Astrocyte (in vitro differentiated cells and primary cell): Measurements from ENCODE around the gene PKP2.

Experiments used
- EZH2 ChIP-seq: IDR thresholded peaks from 2 replicates; pipeline ENCODE4 v1.6.1; 2012; ENCODE audit warnings: mild to moderate bottlenecking, low read length, inconsistent platforms; ENCODE audit not compliant: insufficient read depth
- TF ChIP-seq, protein P1 (sequence below): IDR thresholded peaks from 2 replicates; pipeline ENCODE4 v1.5.1; 2011; ENCODE audit warnings: low read depth, mild to moderate bottlenecking, inconsistent platforms, low read length, moderate library complexity; ENCODE audit not compliant: insufficient read depth

DNA sequence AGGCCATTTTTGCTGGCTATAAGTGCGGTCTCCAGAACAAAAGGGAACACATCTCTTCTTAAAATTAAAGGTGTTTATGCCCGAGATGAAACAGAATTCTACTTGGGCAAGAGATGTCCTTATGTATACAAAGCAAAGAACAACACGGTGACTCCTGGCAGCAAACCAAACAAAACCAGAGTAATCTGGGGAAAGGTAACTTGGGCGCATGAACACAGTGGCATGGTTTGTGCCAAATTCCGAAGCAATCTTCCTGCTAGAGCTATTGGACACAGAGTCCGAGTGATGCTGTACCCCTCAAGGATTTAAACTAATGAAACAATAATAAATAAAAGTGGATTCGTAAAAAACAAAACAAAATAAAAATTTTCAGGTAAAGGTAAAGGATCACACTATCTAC is 33.4 kb downstream of the PKP2 start:
- TF ChIP-seq, protein P1, sequence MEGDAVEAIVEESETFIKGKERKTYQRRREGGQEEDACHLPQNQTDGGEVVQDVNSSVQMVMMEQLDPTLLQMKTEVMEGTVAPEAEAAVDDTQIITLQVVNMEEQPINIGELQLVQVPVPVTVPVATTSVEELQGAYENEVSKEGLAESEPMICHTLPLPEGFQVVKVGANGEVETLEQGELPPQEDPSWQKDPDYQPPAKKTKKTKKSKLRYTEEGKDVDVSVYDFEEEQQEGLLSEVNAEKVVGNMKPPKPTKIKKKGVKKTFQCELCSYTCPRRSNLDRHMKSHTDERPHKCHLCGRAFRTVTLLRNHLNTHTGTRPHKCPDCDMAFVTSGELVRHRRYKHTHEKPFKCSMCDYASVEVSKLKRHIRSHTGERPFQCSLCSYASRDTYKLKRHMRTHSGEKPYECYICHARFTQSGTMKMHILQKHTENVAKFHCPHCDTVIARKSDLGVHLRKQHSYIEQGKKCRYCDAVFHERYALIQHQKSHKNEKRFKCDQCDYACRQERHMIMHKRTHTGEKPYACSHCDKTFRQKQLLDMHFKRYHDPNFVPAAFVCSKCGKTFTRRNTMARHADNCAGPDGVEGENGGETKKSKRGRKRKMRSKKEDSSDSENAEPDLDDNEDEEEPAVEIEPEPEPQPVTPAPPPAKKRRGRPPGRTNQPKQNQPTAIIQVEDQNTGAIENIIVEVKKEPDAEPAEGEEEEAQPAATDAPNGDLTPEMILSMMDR: no peak
- TF ChIP-seq EZH2: no peak
